T-cell (primary cell): ENCODE measurements around the gene NPC1L1. TPM values are rescaled to one million over a fixed set of nuclear protein-coding genes. Genes with fewer than 3 reads are reported as not detected.

Source experiments
- ATAC-seq, 4 experiments: fragments of 200-7000 bp in 3 of 4; fragments of 150-1000 bp in 1 of 4; cut with Tn5 transposase; replicated peaks in 1 of 4; 1 replicate in 3 of 4; 2 replicates in 1 of 4; pipeline ENCODE4 v1.10.0; 2021; ENCODE audit warnings: moderate library complexity in 3 of 4, mild to moderate bottlenecking in 2 of 4, moderate number of reproducible peaks in 1 of 4
- CTCF ChIA-PET, 2 donors: fragments of 300-600 bp; sonication (Branson Sonifier 250); formaldehyde crosslinking; loops; one replicate each; lab custom pipeline; 2022; ENCODE audit warnings: antibody characterized with exemption in 2 of 2; lab: Charles Lee
- POLR2A ChIA-PET, 2 donors: fragments of 300-600 bp; sonication (Branson Sonifier 250); formaldehyde crosslinking; loops; one replicate each; lab custom pipeline; 2022; ENCODE audit warnings: antibody characterized with exemption in 2 of 2; lab: Charles Lee
- DNase-seq, 35 experiments: peaks; one replicate each; pipeline versions ENCODE4 v3.0.0 to v3.0.0-alpha.2; 2013 to 2023
- H3K27ac ChIP-seq: one replicate; pipeline ENCODE4 v1.5.1; 2013; ENCODE audit warnings: low read length
- H3K27me3 ChIP-seq, 2 experiments: replicated peaks in 1 of 2; 1 replicate in 1 of 2; 2 replicates in 1 of 2; pipeline versions ENCODE4 v1.6.1 to v1.7.0; 2013; ENCODE audit warnings: low read length in 1 of 2, mixed read lengths in 1 of 2; ENCODE audit not compliant: control insufficient read depth in 2 of 2, insufficient read depth in 2 of 2; ENCODE audit errors: extremely low read depth in 1 of 2
- H3K36me3 ChIP-seq, 2 donors: 1 replicate in 1 of 2; 2 replicates in 1 of 2; pipeline versions ENCODE4 v1.6.1 to v1.7.0; 2013; ENCODE audit warnings: low read length in 1 of 2; ENCODE audit not compliant: control insufficient read depth in 2 of 2, insufficient read depth in 1 of 2; ENCODE audit errors: extremely low read depth in 1 of 2
- H3K4me1 ChIP-seq, 2 experiments: 1 replicate in 1 of 2; 2 replicates in 1 of 2; pipeline versions ENCODE4 v1.6.1 to v1.7.0; 2013; ENCODE audit warnings: low read length in 2 of 2, mixed read lengths in 1 of 2; ENCODE audit not compliant: insufficient read depth in 2 of 2, control insufficient read depth in 1 of 2; ENCODE audit errors: extremely low read depth in 1 of 2
- H3K4me3 ChIP-seq, 2 donors: 1 replicate in 1 of 2; 2 replicates in 1 of 2; pipeline versions ENCODE4 v1.5.1 to v1.7.0; 2013; ENCODE audit warnings: mild to moderate bottlenecking in 2 of 2, low read length in 1 of 2, moderate library complexity in 1 of 2; ENCODE audit not compliant: control insufficient read depth in 1 of 2; ENCODE audit errors: extremely low read depth in 1 of 2
- H3K9me3 ChIP-seq: 2 replicates; pipeline ENCODE4 v1.7.0; 2013
- H3K27ac Mint-ChIP-seq, 2 donors: one replicate each; pipeline ENCODE4 v1.8.0; 2020 to 2021; ENCODE audit warnings: mild to moderate bottlenecking in 2 of 2, mixed read lengths in 2 of 2
- H3K27me3 Mint-ChIP-seq, 2 donors: one replicate each; pipeline ENCODE4 v1.8.0; 2021 to 2022; ENCODE audit warnings: mixed read lengths in 2 of 2
- H3K36me3 Mint-ChIP-seq: one replicate; pipeline ENCODE4 v1.8.0; 2021; ENCODE audit warnings: mixed read lengths
- H3K4me1 Mint-ChIP-seq, 3 donors: one replicate each; pipeline ENCODE4 v1.8.0; 2020 to 2022; ENCODE audit warnings: mixed read lengths in 3 of 3, mild to moderate bottlenecking in 1 of 3
- H3K4me3 Mint-ChIP-seq, 3 donors: one replicate each; pipeline ENCODE4 v1.8.0; 2020 to 2022; ENCODE audit warnings: mild to moderate bottlenecking in 3 of 3, mixed read lengths in 3 of 3, moderate library complexity in 3 of 3
- H3K9me3 Mint-ChIP-seq, 3 donors: one replicate each; pipeline ENCODE4 v1.8.0; 2020 to 2022; ENCODE audit warnings: mixed read lengths in 3 of 3
- WGBS: methylation state at CpG from one replicate; pipeline ENCODE4 v1.1.5; 2013; ENCODE audit warnings: missing lambda C conversion rate; ENCODE audit not compliant: insufficient coverage; 5-methylcytosine and 5-hydroxymethylcytosine counted together
- total RNA-seq, 35 experiments: library from RNA in 6 of 35; stranded (reverse) in 6 of 35; fragments of 120-200 nt in 1 of 35; gene quantifications; one replicate each; pipeline versions ENCODE4 v1.2.1 to v1.2.4 and lab custom pipeline; 2013 to 2026

Gene NPC1L1
- total RNA-seq, 5 donors from 2014 or later (not counting 1 experiment from before 2014, with no cell fraction given), result 0.06 to 0.50 (median 0.10) TPM; not detected in 1

GRCh38 chr7:44477938-44478337, 63.2 kb downstream of the NPC1L1 start:
- 100% methylated on average over 3 of the region's 8 CpGs for WGBS
- H3K36me3 Mint-ChIP-seq, result peaks cover 59% of the 10 kb centered on the region
- DNase-seq (no peak), ATAC-seq (no peak)
- H3K4me1 ChIP-seq, result peaks cover 0 to 7% of the 10 kb centered on the region in 2 experiments
- CTCF ChIA-PET, result interaction anchor here (0.7 kb wide), 2 partner anchors 17 to 46 kb away, joined by 3 to 4 read pairs; no protein-coding TSS in a partner anchor
- peaks cover 12 to 72% of the 10 kb centered on the region in 2 donors for H3K36me3 ChIP-seq
- POLR2A ChIA-PET, result no interaction called here
- no peak overlapping the region for H3K27ac Mint-ChIP-seq
- no peak overlapping the region for H3K4me3 Mint-ChIP-seq
- peaks cover 49 to 65% (median 60%) of the 10 kb centered on the region in 3 donors for H3K4me1 Mint-ChIP-seq
- peaks cover 7% of the 10 kb centered on the region in 3 donors for H3K9me3 Mint-ChIP-seq
- H3K4me3 ChIP-seq, result no peak overlapping the region
- H3K27me3 Mint-ChIP-seq, result no peaks in the 10 kb centered on the region
- no peaks in the 10 kb centered on the region for H3K9me3 ChIP-seq
- H3K27me3 ChIP-seq, result no peaks in the 10 kb centered on the region
- no peak overlapping the region for H3K27ac ChIP-seq

- ATAC-seq (peak; percentile 82 to 92 (median 90)), DNase-seq (peak; percentile 16 to 82 (median 48))
- Histone ChIP-seq H3K9me3 (no peaks in the 10 kb centered on the region), H3K27me3 (no peaks in the 10 kb centered on the region), H3K4me3 (no peak overlapping the region), H3K36me3 (peaks cover 12 to 69% of the 10 kb centered on the region in 2 donors), H3K27ac (no peak overlapping the region), H3K4me1 (peaks cover 0 to 7% of the 10 kb centered on the region in 2 experiments)
- Mint-ChIP-seq H3K27ac (peak overlapping the region in 1 of 2 donors; percentile 44), H3K4me3 (no peak overlapping the region), H3K36me3 (peaks cover 59% of the 10 kb centered on the region), H3K4me1 (peaks cover 43 to 64% (median 60%) of the 10 kb centered on the region in 3 donors), H3K9me3 (peaks cover 0 to 1% (median under 1%) of the 10 kb centered on the region in 3 donors), H3K27me3 (no peaks in the 10 kb centered on the region)
- ChIA-PET CTCF (interaction anchor here (0.7 kb wide), 2 partner anchors 17 to 47 kb away, joined by 3 to 4 read pairs; no protein-coding TSS in a partner anchor), POLR2A (no interaction called here)
- WGBS, result 35% methylated on average over 4 of the region's 6 CpGs
These were observed 63.9 kb downstream of the NPC1L1 start for GRCh38 chr7:44477063-44477830.

DNA sequence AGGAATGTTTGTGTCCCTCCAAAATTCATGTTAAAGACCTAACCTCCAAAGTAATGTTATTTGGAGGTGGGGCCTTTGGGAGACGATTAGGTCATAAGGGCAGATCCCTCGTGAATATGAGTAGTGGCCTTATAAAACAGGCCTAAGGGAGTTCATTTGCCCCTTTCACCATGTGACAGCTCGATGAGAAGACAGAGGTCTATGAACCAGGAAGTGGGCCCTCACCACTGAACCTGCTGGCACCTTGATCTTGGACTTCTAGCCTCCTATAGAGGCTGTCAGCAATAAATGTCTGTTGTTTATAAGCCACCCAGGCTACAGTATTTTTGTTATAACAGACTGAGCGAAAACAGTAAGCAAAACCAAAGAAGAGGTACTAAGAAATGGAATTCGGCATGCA, 64.8 kb downstream of the NPC1L1 start:
- peaks cover 45 to 65% (median 63%) of the 10 kb centered on the region in 3 donors for H3K4me1 Mint-ChIP-seq
- H3K9me3 Mint-ChIP-seq, result no peaks in the 10 kb centered on the region
- Histone ChIP-seq H3K9me3 (no peaks in the 10 kb centered on the region), H3K4me3 (no peak overlapping the region), H3K4me1 (peaks cover 0 to 7% of the 10 kb centered on the region in 2 experiments), H3K27me3 (no peaks in the 10 kb centered on the region), H3K36me3 (peaks cover 12 to 68% of the 10 kb centered on the region in 2 donors), H3K27ac (no peak overlapping the region)
- no peak overlapping the region for H3K4me3 Mint-ChIP-seq
- H3K27ac Mint-ChIP-seq, result peak overlapping the region in 1 of 2 donors; percentile 22
- H3K27me3 Mint-ChIP-seq, result no peaks in the 10 kb centered on the region
- ChIA-PET CTCF (interaction anchor here in 1 of 2 donors (0.6 to 1.0 kb wide), 3 partner anchors 16 to 236 kb away, joined by 3 to 7 read pairs (median 3); no protein-coding TSS in a partner anchor), POLR2A (no interaction called here)
- peaks cover 63% of the 10 kb centered on the region for H3K36me3 Mint-ChIP-seq
- 63% methylated on average over 1 of the region's 5 CpGs for WGBS
- DNase-seq (no peak), ATAC-seq (no peak)

DNA sequence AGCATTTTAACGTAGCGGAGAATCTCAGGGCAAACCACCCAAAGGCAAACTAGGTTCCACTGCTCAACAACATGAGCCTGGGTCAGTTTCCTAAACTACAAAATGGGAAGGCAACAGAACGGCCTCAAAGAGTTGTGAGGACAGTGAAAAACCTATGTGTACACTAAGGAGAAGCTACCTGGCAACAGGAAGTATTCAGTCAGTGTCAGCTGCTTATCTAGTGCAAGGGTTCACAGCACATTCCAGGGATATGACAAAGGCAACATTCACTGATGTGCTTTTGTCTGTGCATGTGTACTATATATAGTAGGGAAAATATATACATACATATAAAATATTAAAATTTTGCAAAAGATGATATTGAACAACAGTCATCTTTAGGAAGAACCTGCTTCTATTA, 67.8 kb downstream of the NPC1L1 start:
- Mint-ChIP-seq H3K4me1 (peaks cover 65 to 71% (median 70%) of the 10 kb centered on the region in 3 donors), H3K36me3 (peaks cover 62% of the 10 kb centered on the region), H3K27me3 (no peaks in the 10 kb centered on the region), H3K27ac (no peak overlapping the region), H3K9me3 (no peaks in the 10 kb centered on the region), H3K4me3 (no peak overlapping the region)
- Histone ChIP-seq H3K27ac (no peak overlapping the region), H3K36me3 (peaks cover 7 to 62% of the 10 kb centered on the region in 2 donors), H3K4me3 (no peak overlapping the region), H3K4me1 (peaks cover 0 to 12% of the 10 kb centered on the region in 2 experiments), H3K27me3 (no peaks in the 10 kb centered on the region), H3K9me3 (no peaks in the 10 kb centered on the region)
- ATAC-seq (no peak), DNase-seq (no peak)
- ChIA-PET CTCF (interaction anchor here (0.6 to 1.1 kb wide), 2 partner anchors 10 to 40 kb away, joined by 3 read pairs; no protein-coding TSS in a partner anchor), POLR2A (no interaction called here)
- 83% methylated on average over 1 of the region's 3 CpGs for WGBS

DNA sequence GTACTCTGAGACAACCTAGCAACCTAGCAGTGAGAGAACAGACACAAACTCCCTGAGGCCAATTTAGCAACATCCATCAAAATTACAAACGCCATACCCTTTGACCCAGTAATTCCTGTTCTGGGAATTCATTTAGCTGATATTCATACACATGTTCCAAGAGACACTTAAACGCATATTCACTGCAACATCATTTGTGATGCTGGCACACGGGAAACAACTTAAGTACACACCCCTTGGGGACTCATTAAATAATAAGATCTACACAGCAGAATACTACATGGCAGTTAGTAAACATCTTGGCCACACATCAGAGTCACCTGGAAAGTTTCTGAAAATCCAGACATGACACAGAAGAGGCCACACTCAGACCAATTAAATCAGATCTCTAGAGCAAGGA, 68.3 kb downstream of the NPC1L1 start:
- ChIA-PET CTCF (interaction anchor here in 1 of 2 donors (0.6 kb wide), 1 partner anchor 40 kb away, joined by 3 read pairs; no protein-coding TSS in a partner anchor), POLR2A (no interaction called here)
- 91% methylated on average over 3 of the region's 3 CpGs for WGBS
- ATAC-seq, result no peak
- Histone ChIP-seq H3K4me3 (no peak overlapping the region), H3K4me1 (peaks cover 0 to 12% of the 10 kb centered on the region in 2 experiments), H3K36me3 (peaks cover 7 to 62% of the 10 kb centered on the region in 2 donors), H3K9me3 (no peaks in the 10 kb centered on the region), H3K27me3 (no peaks in the 10 kb centered on the region), H3K27ac (no peak overlapping the region)
- no peak for DNase-seq
- Mint-ChIP-seq H3K9me3 (no peaks in the 10 kb centered on the region), H3K27me3 (no peaks in the 10 kb centered on the region), H3K27ac (no peak overlapping the region), H3K4me1 (peaks cover 68 to 75% (median 71%) of the 10 kb centered on the region in 3 donors), H3K36me3 (peaks cover 66% of the 10 kb centered on the region), H3K4me3 (no peak overlapping the region)

DNA sequence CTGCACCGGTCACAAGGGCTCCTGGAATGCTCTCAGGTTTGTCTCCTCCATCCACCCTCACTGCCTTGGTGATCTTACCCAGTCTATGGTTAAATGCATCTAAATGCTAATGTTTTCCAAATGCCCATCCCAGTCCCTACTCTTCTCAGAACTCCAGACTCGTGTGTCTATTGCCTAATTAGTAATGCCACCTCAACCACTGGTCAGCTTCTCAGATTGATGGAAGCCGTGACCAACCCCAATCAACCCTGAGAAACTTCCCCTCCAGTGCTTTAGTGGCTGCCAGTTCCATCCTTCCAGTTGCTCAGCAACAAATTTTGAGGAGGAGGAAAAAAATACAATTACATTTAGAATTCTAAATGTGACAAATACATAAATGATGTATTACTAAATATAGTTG, 69.3 kb downstream of the NPC1L1 start:
- H3K27ac ChIP-seq, result no peak overlapping the region
- H3K27me3 ChIP-seq, result no peaks in the 10 kb centered on the region
- Mint-ChIP-seq H3K36me3 (peaks cover 73% of the 10 kb centered on the region), H3K4me3 (no peak overlapping the region), H3K9me3 (no peaks in the 10 kb centered on the region), H3K4me1 (peaks cover 69 to 75% (median 70%) of the 10 kb centered on the region in 3 donors), H3K27ac (no peak overlapping the region), H3K27me3 (no peaks in the 10 kb centered on the region)
- H3K36me3 ChIP-seq, result peaks cover 7 to 67% of the 10 kb centered on the region in 2 donors
- CTCF ChIA-PET, result no interaction called here
- no peak overlapping the region for H3K4me3 ChIP-seq
- no peaks in the 10 kb centered on the region for H3K9me3 ChIP-seq
- POLR2A ChIA-PET, result no interaction called here
- 87% methylated on average over 2 of the region's 3 CpGs for WGBS
- ATAC-seq (no peak), DNase-seq (no peak)
- peaks cover 0 to 14% of the 10 kb centered on the region in 2 experiments for H3K4me1 ChIP-seq
